GM12801 (cell line): ENCODE data around the gene RGS11.

Source experiments
- TF ChIP-seq, protein P1 (sequence below): IDR thresholded peaks from one replicate; pipeline ENCODE4 v1.5.1; 2011; ENCODE audit warnings: control low read depth; ENCODE audit not compliant: insufficient read length; ENCODE audit errors: extremely low read depth

RGS11 gene

DNA sequence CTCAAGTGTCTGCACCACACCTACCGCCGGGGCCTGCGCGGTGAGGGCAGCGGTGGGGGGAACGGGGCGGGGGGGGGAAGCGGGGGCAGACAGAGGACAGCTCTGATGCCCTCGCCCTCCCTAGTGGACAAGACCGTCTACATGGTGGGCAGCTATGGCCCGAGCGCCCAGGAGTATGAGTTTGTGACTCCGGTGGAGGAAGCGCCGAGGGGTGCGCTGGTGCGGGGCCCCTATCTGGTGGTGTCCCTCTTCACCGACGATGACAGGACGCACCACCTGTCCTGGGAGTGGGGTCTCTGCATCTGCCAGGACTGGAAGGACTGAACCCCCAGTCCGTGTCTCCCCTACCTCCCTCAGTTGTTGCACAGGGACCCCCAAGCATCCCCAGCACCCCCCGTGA, 6.7 kb upstream of the RGS11 start:
- TF ChIP-seq, protein P1, sequence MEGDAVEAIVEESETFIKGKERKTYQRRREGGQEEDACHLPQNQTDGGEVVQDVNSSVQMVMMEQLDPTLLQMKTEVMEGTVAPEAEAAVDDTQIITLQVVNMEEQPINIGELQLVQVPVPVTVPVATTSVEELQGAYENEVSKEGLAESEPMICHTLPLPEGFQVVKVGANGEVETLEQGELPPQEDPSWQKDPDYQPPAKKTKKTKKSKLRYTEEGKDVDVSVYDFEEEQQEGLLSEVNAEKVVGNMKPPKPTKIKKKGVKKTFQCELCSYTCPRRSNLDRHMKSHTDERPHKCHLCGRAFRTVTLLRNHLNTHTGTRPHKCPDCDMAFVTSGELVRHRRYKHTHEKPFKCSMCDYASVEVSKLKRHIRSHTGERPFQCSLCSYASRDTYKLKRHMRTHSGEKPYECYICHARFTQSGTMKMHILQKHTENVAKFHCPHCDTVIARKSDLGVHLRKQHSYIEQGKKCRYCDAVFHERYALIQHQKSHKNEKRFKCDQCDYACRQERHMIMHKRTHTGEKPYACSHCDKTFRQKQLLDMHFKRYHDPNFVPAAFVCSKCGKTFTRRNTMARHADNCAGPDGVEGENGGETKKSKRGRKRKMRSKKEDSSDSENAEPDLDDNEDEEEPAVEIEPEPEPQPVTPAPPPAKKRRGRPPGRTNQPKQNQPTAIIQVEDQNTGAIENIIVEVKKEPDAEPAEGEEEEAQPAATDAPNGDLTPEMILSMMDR, result no peak

DNA sequence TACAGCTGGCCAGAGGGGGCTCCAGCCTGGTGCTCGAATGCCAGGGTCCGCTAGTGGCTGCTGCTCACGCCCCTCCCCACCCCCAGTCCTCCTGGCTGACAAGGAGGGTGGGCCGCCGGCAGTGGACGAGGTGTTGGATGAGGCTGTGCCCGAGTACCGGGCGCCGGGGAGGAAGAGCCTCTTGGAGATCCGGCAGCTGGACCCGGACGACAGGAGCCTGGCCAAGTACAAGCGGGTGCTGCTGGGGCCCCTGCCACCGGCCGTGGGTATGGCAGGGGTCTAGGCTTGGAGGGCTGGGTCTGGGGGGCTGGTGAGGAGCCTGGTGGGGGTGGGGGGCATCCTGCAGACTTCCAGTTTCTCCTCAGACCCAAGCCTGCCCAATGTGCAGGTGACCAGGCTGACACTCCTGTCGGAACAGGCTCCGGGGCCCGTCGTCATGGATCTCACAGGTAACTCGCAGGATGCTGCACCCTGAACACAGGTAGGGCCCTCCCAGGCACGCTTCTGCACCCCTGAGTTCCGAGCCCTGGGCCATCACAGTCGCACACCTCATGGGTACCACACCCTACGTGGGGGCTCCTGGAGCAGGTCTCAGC, 6.0 kb upstream of the RGS11 start:
- TF ChIP-seq, protein P1, result no peak

DNA sequence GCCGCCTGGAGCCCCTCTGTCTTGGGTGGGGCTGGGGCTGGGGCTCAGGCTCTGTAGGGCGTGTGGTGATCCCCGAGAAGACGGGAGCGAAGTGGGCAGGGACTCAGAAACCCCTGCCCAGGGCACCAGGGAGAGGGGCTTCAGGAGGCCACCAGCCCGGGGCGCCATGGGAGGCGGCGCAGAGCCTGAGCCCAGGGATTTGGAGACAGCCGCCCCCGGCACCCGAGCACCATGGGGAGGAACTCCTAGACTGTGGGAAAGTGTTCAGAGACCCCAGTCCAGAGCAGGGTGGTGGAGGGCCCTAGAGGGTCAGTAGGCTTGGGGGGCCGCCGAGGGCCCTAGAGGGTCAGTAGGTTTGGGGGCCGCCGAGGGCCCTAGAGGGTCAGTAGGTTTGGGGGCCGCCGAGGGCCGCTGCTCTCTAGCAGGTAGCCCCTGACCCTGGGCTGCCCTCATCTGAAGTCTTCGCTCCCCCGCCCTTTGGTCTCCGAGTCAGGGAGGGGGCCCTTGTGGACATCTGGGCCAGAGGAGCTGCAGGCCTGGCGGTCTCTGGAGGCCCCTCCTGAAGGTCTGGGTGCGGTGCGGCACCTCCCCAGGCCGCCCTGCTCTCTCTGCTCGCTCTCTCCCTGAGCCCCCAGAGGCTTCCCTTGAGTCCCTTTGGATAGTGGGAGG, 5.4 kb upstream of the RGS11 start:
- TF ChIP-seq, protein P1, result no peak

DNA sequence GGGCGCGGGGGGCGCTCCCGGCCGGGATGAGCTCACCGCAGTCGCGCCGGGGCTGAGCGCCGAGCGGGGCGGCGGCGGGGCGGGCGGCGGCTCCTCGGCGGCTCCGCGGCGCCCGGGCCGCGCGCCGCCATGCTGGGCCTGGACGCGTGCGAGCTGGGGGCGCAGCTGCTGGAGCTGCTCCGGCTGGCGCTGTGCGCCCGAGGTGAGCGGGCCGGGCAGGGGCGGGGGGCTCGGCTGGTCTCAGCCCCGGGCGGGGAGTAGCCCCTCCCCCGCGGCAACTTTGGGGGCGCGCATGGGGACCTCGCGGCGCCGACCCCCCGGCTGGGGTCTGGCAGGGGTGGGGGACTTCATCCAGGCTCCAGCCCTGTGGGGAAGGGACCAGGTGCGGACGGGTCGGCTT, 4.8 kb upstream of the RGS11 start, which contains the start of gene ARHGDIG:
Gene ARHGDIG (plus strand): TSS at position 40 of the 400 bp plus-strand sequence. CDS start 90 bp downstream, at position 130.
- TF ChIP-seq, protein P1, result no peak

DNA sequence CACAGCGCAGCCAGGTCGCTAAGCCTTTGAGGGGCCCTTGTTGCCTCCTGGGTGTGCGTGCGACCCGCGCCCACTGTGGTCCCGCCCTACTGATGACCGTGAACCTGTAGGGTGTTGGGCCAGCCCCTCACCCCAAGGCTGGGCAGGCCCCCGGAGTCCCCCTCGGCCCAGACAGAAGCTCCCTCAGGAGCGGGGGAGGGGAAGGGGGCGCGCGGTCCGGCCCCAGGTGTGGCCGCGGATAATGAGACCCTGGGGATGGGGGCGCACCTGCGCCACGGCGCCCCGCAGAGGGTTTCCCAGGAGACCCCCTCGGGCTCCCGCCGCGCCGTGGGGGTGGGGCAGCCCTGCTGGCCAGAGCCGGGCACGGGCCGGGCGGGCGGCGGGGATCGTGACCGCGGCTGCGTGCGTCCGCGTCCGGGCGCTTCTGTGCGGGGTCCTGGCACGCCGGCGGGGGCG, 4.3 kb upstream of the RGS11 start:
- TF ChIP-seq, protein P1, result no peak

DNA sequence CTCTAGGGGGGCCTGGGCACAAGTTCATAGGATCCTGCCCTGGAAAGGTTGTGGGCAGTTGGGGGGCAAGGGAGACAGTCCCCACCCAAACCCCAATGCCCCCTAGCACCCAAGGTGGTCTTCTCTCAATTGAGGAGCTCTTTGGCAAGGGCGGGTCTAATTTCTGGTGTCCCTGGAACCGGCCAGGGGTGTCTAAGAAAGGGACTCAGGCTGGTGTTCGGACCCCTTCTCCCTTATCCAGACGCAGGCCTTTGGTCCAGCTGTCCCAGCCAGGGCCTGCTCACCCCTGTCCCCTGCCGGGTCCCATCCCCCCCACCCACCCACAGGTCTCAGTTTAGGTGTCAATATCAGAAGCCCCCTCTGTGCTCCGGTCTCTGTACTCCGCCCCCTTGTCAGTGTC, 3.8 kb upstream of the RGS11 start:
- TF ChIP-seq, protein P1, result no peak

DNA sequence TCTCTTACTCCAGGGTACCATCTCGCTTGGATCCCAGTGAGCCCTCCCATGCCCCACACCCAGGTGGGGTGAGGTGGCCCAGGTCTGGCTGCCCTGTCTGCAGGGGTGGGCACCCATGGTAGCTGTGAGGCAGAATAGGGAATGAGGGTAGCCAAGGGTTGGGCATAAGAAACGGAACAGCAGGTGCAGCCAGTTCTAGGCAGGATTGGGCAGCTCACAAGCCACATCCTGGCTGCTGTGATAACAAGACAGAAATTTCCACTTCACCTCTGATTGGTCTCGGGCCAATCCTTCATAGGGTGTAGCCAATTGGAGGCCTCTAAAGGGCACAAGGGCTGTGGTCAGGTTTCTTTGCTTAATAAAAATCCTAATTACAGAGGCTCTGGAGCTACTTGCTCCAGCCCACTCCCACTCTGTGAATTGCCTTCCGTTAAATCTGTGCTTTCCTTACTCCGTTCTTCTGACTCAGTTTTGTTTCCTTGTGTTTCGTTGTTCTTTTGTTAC, 3.2 kb upstream of the RGS11 start:
- TF ChIP-seq, protein P1, result no peak
